ENCODE measurements around the gene GGT6.

- TF ChIP-seq CTCF (IDR thresholded peaks at IDR 0.05) (no peak), POLR2AphosphoS5 (IDR thresholded peaks at IDR 0.05) (no peak)
Observed at GRCh38 chr17:4584917-4585637, 24.7 kb upstream of the GGT6 start.
